ENCODE measurements around the gene SDR42E2.

SDR42E2 gene

DNA sequence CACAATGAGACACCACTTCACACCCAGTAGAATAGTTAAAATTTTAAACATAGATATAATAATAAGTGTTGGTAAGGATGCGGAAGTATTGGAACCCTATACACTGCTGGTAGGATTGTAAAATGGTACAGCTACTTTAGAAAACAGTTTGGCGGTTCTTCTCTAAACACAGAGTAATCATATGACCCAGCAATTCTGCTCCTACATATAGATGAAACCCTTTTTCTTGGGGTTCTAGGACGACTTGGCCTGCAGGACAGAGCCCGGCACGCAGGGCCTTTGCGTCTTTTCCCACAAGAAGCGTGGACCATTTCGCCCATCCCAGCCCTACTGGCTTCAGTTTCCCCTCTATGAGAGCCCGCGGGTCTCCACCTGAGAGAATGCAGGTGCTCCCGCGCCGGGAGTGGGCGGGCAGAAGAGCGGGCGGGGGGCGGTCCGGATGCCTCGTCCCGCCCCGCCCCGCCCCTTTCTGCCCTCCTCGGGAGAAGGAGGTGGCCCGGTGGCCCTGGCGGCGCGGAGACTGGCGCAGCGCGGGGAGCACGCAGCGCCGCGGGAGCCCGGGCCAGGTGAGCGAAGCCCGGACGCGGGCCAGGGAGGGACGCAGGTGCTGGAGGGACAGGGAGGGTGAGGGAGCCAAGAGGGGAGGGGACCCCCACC, at the start of gene SDR42E2:
Gene SDR42E2, plus strand, starts transcription at position 508 of the 657 bp plus-strand sequence. CDS start 3,077 bp downstream, outside the sequence.
- no peak for TF ChIP-seq CTCF (IDR thresholded peaks at IDR 0.05; ENCODE audit: low read depth, low read length, missing control alignments)
- in situ Hi-C loops (cut with HindIII; ENCODE audit: low sequenced_read_pairs), result no loop called here
- no peak for DNase-seq (ENCODE audit: low read depth)
- no peak within 1 kb of the TSS for H3K4me3 ChIP-seq (ENCODE audit: low read depth, low read length)

GRCh38 chr16:22116095-22116700, 46.1 kb upstream of the SDR42E2 start:
- in situ Hi-C loops (cut with HindIII; ENCODE audit: low sequenced_read_pairs), result no loop called here
- H3K4me3 ChIP-seq (ENCODE audit: low read depth, low read length), result no peak overlapping the region
- no peak for TF ChIP-seq CTCF (IDR thresholded peaks at IDR 0.05; ENCODE audit: low read depth, low read length, missing control alignments)
- no peak for DNase-seq (ENCODE audit: low read depth)

DNA sequence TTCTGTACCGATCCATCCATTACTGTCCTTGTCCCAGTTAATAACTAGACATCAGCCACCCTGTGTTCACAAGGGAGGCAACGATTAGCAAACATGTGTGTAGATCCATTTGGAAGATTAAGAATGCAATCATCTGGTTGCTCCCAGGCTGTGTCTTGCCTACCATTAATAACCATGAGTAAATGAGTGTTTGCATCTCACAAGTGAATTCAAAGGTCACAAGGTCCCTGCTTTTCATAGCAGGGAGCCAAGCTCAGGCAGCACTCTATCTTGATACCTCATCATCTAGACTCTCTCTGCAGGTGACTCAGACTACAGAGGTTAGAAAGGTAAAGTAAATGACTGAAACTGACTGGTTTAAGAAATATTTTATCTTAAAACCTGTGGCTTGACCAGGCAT, 44.7 kb upstream of the SDR42E2 start:
- in situ Hi-C loops (cut with HindIII; ENCODE audit: low sequenced_read_pairs), result no loop called here
- TF ChIP-seq CTCF (IDR thresholded peaks at IDR 0.05; ENCODE audit: low read depth, low read length, missing control alignments), result no peak
- H3K4me3 ChIP-seq (ENCODE audit: low read depth, low read length), result no peak overlapping the region
- no peak for DNase-seq (ENCODE audit: low read depth)

DNA sequence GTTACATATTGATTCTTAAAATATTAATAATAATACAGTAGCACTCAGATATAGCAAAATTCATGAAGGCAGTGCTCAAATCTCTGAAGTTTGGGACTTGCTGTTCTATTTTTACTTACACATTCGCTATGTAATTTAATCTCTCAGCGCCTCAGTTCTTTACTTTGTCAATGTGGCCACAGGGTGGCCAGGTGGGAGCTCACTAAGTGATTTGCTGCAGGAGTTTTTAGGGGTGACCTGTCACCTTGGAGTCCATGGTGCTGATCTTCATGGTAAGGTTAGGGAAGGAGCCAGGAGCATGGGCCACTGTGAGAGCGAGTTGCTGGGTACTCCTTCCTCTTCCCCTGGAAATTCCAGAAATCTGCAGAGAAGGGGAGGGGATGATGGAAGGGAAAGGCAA, 41.9 kb upstream of the SDR42E2 start:
- H3K4me3 ChIP-seq (ENCODE audit: low read depth, low read length), result no peak overlapping the region
- no peak for DNase-seq (ENCODE audit: low read depth)
- TF ChIP-seq CTCF (IDR thresholded peaks at IDR 0.05; ENCODE audit: low read depth, low read length, missing control alignments), result no peak
- in situ Hi-C loops (cut with HindIII; ENCODE audit: low sequenced_read_pairs), result no loop called here

DNA sequence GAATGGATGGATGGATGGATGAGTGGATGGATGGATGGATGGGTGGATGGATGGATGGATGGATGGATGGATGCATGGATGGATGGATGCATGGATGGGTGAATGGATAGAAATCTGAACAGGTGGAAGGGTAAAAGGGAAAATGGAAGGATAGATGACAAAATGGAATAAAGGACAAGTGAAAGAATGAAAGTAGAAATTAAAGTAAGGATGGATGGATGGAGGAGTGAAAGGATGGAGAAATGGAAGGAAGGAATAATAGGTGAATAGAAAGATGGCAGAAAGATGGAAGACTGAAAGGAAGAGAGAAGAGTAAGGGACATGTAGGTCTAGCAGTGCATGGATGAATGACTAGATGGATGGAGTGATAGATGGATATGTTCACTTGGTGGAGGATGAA, 40.1 kb upstream of the SDR42E2 start:
- TF ChIP-seq CTCF (IDR thresholded peaks at IDR 0.05; ENCODE audit: low read depth, low read length, missing control alignments), result no peak

GRCh38 chr16:22123146-22123545, 39.2 kb upstream of the SDR42E2 start:
- TF ChIP-seq CTCF (IDR thresholded peaks at IDR 0.05; ENCODE audit: low read depth, low read length, missing control alignments), result no peak
- in situ Hi-C loops (cut with HindIII; ENCODE audit: low sequenced_read_pairs), result no loop called here
- H3K4me3 ChIP-seq (ENCODE audit: low read depth, low read length), result no peak overlapping the region
- DNase-seq (ENCODE audit: low read depth), result no peak

More for the DNA sequence above, 40.1 kb upstream of the SDR42E2 start:
- DNase-seq (ENCODE audit: low read depth), result no peak
- H3K4me3 ChIP-seq (ENCODE audit: low read depth, low read length), result no peak overlapping the region
- in situ Hi-C loops (cut with HindIII; ENCODE audit: low sequenced_read_pairs), result no loop called here

Data from astrocyte of the cerebellum (primary cell).